Activated T-helper 2 cell treated with anti-CD3 and anti-CD28 coated beads, Interferon-gamma antibody, Interleukin-2, Interleukin-4, amounts not matched to agents 10 μg/mL and 5 μg/mL and 100 μg/mL, durations not matched to agents 14 hours and 24 hours and 36 hours (primary cell): ENCODE results near the gene HNRNPL. TPM values are rescaled to one million over a fixed set of nuclear protein-coding genes. Genes with fewer than 3 reads are reported as not detected.
"Not testable (repeated sequence)": the region's sequence is repeated elsewhere in the genome, so short reads cannot be mapped to it uniquely, and the experiment has no call there.

ENCODE experiments used
- DNase-seq: peaks from one replicate; pipeline ENCODE4 v3.0.0; 2021; ENCODE audit warnings: low spot score
- H3K27ac Mint-ChIP-seq: one replicate; pipeline ENCODE4 v1.8.0; 2021; ENCODE audit warnings: mixed read lengths
- H3K27me3 Mint-ChIP-seq: one replicate; pipeline ENCODE4 v1.8.0; 2021; ENCODE audit warnings: low read depth, mixed read lengths
- H3K36me3 Mint-ChIP-seq: one replicate; pipeline ENCODE4 v1.8.0; 2021; ENCODE audit warnings: low read depth, mixed read lengths
- H3K4me1 Mint-ChIP-seq: one replicate; pipeline ENCODE4 v1.8.0; 2021; ENCODE audit warnings: low read depth, mixed read lengths
- H3K4me3 Mint-ChIP-seq: one replicate; pipeline ENCODE4 v1.8.0; 2021; ENCODE audit warnings: low read depth, mild to moderate bottlenecking, moderate library complexity, mixed read lengths
- H3K9me3 Mint-ChIP-seq: one replicate; pipeline ENCODE4 v1.8.0; 2021; ENCODE audit warnings: mixed read lengths
- intact Hi-C: fragments of 100-400 bp; cut with micrococcal nuclease; formaldehyde crosslinking; loops from one replicate; pipeline ENCODE4 v1.15.1; 2023
- total RNA-seq: library from RNA; stranded (reverse); gene quantifications from 2 replicates; pipeline ENCODE4 v1.2.3, GENCODE V29; 2022

Gene HNRNPL
- total RNA-seq, 1 donor from 2014 or later: 708 TPM

- Mint-ChIP-seq H3K27ac (no peak within 1 kb of the TSS), H3K27me3 (no peaks in the 10 kb centered on the region), H3K4me1 (no peaks in the 10 kb centered on the region), H3K36me3 (peaks cover 22% of the 10 kb centered on the region), H3K9me3 (no peaks in the 10 kb centered on the region), H3K4me3 (no peak within 1 kb of the TSS)
- intact Hi-C loops: no loop called here
- DNase-seq: no peak
Observed at GRCh38 chr19:38812841-38813320, 36.9 kb downstream of the HNRNPL start, which contains the start of gene LGALS4. LGALS4 (minus strand) TSS chr19:38812945; CDS start chr19:38812886, 59 bp downstream.

GRCh38 chr19:38812009-38812840 is 37.6 kb downstream of the HNRNPL start:
- Mint-ChIP-seq H3K36me3 (peaks cover 17% of the 10 kb centered on the region), H3K9me3 (no peaks in the 10 kb centered on the region), H3K27me3 (no peaks in the 10 kb centered on the region), H3K4me1 (no peaks in the 10 kb centered on the region), H3K4me3 (no peak overlapping the region), H3K27ac (no peak overlapping the region)
- intact Hi-C loops: no loop called here
- DNase-seq: no peak

- intact Hi-C loops: loop anchor here (10.0 kb wide), 1 partner anchor 55 kb away; no protein-coding TSS in a partner anchor
- H3K9me3 Mint-ChIP-seq: no peaks in the 10 kb centered on the region
- peaks cover 2% of the 10 kb centered on the region for H3K4me1 Mint-ChIP-seq
- no peak overlapping the region for H3K4me3 Mint-ChIP-seq
- H3K27me3 Mint-ChIP-seq: no peaks in the 10 kb centered on the region
- H3K36me3 Mint-ChIP-seq: no peaks in the 10 kb centered on the region
- DNase-seq: no peak
- no peak overlapping the region for H3K27ac Mint-ChIP-seq
Observed at GRCh38 chr19:38809592-38810252, 40.1 kb downstream of the HNRNPL start.

GRCh38 chr19:38808741-38809140 is 41.0 kb downstream of the HNRNPL start:
- intact Hi-C loops: loop anchor here (10.0 kb wide), 1 partner anchor 54 kb away; no protein-coding TSS in a partner anchor
- Mint-ChIP-seq H3K27me3 (no peaks in the 10 kb centered on the region), H3K27ac (no peak overlapping the region), H3K36me3 (no peaks in the 10 kb centered on the region), H3K9me3 (no peaks in the 10 kb centered on the region), H3K4me1 (peaks cover 2% of the 10 kb centered on the region), H3K4me3 (no peak overlapping the region)
- DNase-seq: no peak

GRCh38 chr19:38807374-38808098 is 42.2 kb downstream of the HNRNPL start:
- H3K4me1 Mint-ChIP-seq, H3K27ac Mint-ChIP-seq, H3K27me3 Mint-ChIP-seq, H3K4me3 Mint-ChIP-seq, H3K9me3 Mint-ChIP-seq, H3K36me3 Mint-ChIP-seq, DNase-seq: not testable (repeated sequence)
- intact Hi-C loops: loop anchor here (10.0 kb wide), 1 partner anchor 53 kb away; no protein-coding TSS in a partner anchor

- no peak overlapping the region for H3K4me3 Mint-ChIP-seq
- peaks cover 2% of the 10 kb centered on the region for H3K4me1 Mint-ChIP-seq
- H3K36me3 Mint-ChIP-seq: no peaks in the 10 kb centered on the region
- H3K27ac Mint-ChIP-seq: no peak overlapping the region
- H3K9me3 Mint-ChIP-seq: no peaks in the 10 kb centered on the region
- intact Hi-C loops: loop anchor here (10.0 kb wide), 1 partner anchor 52 kb away; no protein-coding TSS in a partner anchor
- no peaks in the 10 kb centered on the region for H3K27me3 Mint-ChIP-seq
- no peak for DNase-seq
Observed at GRCh38 chr19:38806371-38806770, 43.4 kb downstream of the HNRNPL start.

GRCh38 chr19:38805180-38805579 is 44.6 kb downstream of the HNRNPL start:
- intact Hi-C loops: loop anchor here (10.0 kb wide), 1 partner anchor 50 kb away; no protein-coding TSS in a partner anchor
- no peak overlapping the region for H3K4me3 Mint-ChIP-seq
- H3K36me3 Mint-ChIP-seq: no peaks in the 10 kb centered on the region
- no peak for DNase-seq
- peaks cover 2% of the 10 kb centered on the region for H3K4me1 Mint-ChIP-seq
- no peak overlapping the region for H3K27ac Mint-ChIP-seq
- no peaks in the 10 kb centered on the region for H3K9me3 Mint-ChIP-seq
- no peaks in the 10 kb centered on the region for H3K27me3 Mint-ChIP-seq

GRCh38 chr19:38803543-38803942 is 46.2 kb downstream of the HNRNPL start:
- Mint-ChIP-seq H3K9me3 (no peaks in the 10 kb centered on the region), H3K4me1 (peaks cover 2% of the 10 kb centered on the region), H3K27me3 (no peaks in the 10 kb centered on the region), H3K27ac (no peak overlapping the region), H3K4me3 (no peak overlapping the region), H3K36me3 (no peaks in the 10 kb centered on the region)
- DNase-seq: no peak
- intact Hi-C loops: loop anchor here (10.0 kb wide), 1 partner anchor 49 kb away; no protein-coding TSS in a partner anchor

- H3K4me1 Mint-ChIP-seq: peaks cover 2% of the 10 kb centered on the region
- H3K27ac Mint-ChIP-seq: no peak overlapping the region
- no peak overlapping the region for H3K4me3 Mint-ChIP-seq
- no peak for DNase-seq
- intact Hi-C loops: loop anchor here (10.0 kb wide), 1 partner anchor 47 kb away; no protein-coding TSS in a partner anchor
- H3K9me3 Mint-ChIP-seq: no peaks in the 10 kb centered on the region
- H3K36me3 Mint-ChIP-seq: no peaks in the 10 kb centered on the region
- peaks cover under 1% of the 10 kb centered on the region for H3K27me3 Mint-ChIP-seq
Observed at GRCh38 chr19:38801359-38802095, 48.3 kb downstream of the HNRNPL start.

- peaks cover 3% of the 10 kb centered on the region for H3K27me3 Mint-ChIP-seq
- H3K4me3 Mint-ChIP-seq: no peak overlapping the region
- H3K9me3 Mint-ChIP-seq: no peaks in the 10 kb centered on the region
- no peak overlapping the region for H3K27ac Mint-ChIP-seq
- H3K36me3 Mint-ChIP-seq: no peaks in the 10 kb centered on the region
- intact Hi-C loops: loop anchor here (10.0 kb wide), 1 partner anchor 46 kb away; no protein-coding TSS in a partner anchor
- H3K4me1 Mint-ChIP-seq: peaks cover 2% of the 10 kb centered on the region
- DNase-seq: no peak
Observed at GRCh38 chr19:38800577-38801347, 49.0 kb downstream of the HNRNPL start.

GRCh38 chr19:38799104-38799503 is 50.7 kb downstream of the HNRNPL start:
- Mint-ChIP-seq H3K27ac (no peak overlapping the region), H3K4me3 (no peak overlapping the region), H3K4me1 (no peaks in the 10 kb centered on the region), H3K36me3 (no peaks in the 10 kb centered on the region), H3K27me3 (peaks cover 4% of the 10 kb centered on the region), H3K9me3 (no peaks in the 10 kb centered on the region)
- DNase-seq: no peak
- intact Hi-C loops: no loop called here
